ENCODE measurements around the gene OLIG1. TPM values are rescaled to one million over a fixed set of nuclear protein-coding genes. Genes with fewer than 3 reads are reported as not detected.

The OLIG1 gene
- total and polyA plus RNA-seq, 2 of the 4 experiments (the other 2 are of a cell fraction) = not detected

- Histone ChIP-seq H3K4me2 (ENCODE audit: low read depth, low read length) (no peak overlapping the region), H2BK5ac (ENCODE audit: low read depth, low read length, poor library complexity, severe bottlenecking) (no peak overlapping the region), H3K4me1 (ENCODE audit: control insufficient read depth, insufficient read depth, low read length) (no peaks in the 10 kb centered on the region), H3K9me3 (ENCODE audit: control insufficient read depth, insufficient read depth, low read length) (peaks cover 5% of the 10 kb centered on the region; the same call in 1 of the 2 replicates), H2AK9ac (replicated peaks; ENCODE audit: low read depth, low read length, poor library complexity) (no peak overlapping the region), H3K14ac (replicated peaks; ENCODE audit: low read depth, low read length) (no peak overlapping the region), H3K79me1 (ENCODE audit: low read depth in 1 of 2, low read length in 2 of 2) (no peaks in the 10 kb centered on the region), H3K27ac (ENCODE audit: insufficient read depth, low read length) (no peak overlapping the region), H3K4ac (ENCODE audit: low read depth, low read length) (no peak overlapping the region), H3K4me3 (ENCODE audit: insufficient read depth, low read depth, low read length) (no peak overlapping the region), H3K36me3 (ENCODE audit: control insufficient read depth, insufficient read depth, low read length) (no peaks in the 10 kb centered on the region), H4K91ac (ENCODE audit: insufficient read depth, low read depth, low read length) (no peak overlapping the region), H2AFZ (replicated peaks; ENCODE audit: low read length, poor library complexity) (no peak overlapping the region), H2BK120ac (ENCODE audit: low read depth, low read length) (no peak overlapping the region), H3K9ac (ENCODE audit: low read depth, low read length) (no peak overlapping the region), H3K23ac (ENCODE audit: low read depth, low read length) (no peak overlapping the region), H3K56ac (ENCODE audit: extremely low read depth, insufficient read depth, low read length) (no peak overlapping the region), H3K9me1 (ENCODE audit: insufficient read depth, low read length) (no peaks in the 10 kb centered on the region), H4K8ac (ENCODE audit: low read depth in 2 of 2, low read length in 2 of 2) (no peak overlapping the region), H4K5ac (ENCODE audit: low read depth, low read length) (no peak overlapping the region), H3K18ac (ENCODE audit: low read depth, low read length) (no peak overlapping the region), H4K20me1 (ENCODE audit: insufficient read depth, low read length) (peaks cover 3% of the 10 kb centered on the region; the same call in 1 of the 2 replicates), H2BK15ac (ENCODE audit: low read depth, low read length) (no peak overlapping the region), H3K27me3 (ENCODE audit: control insufficient read depth, insufficient read depth, low read length) (peaks cover 87% of the 10 kb centered on the region), H2BK20ac (ENCODE audit: low read depth, low read length) (no peak overlapping the region), H2AK5ac (ENCODE audit: low read depth, low read length) (no peak overlapping the region)
- CTCF ChIA-PET = no interaction called here
- TF ChIP-seq RFX5 (IDR thresholded peaks at IDR 0.05; ENCODE audit: low read depth, low read length) = no peak
- no peak for TF ChIP-seq BHLHE40 (IDR thresholded peaks at IDR 0.05; ENCODE audit: low read depth, low read length)
- dilution Hi-C loops (cut with HindIII; ENCODE audit: low sequenced_read_pairs, unreplicated experiment) (no loop called here), intact Hi-C loops (cut with micrococcal nuclease) (no loop called here), in situ Hi-C loops (cut with MboI; ENCODE audit: low sequenced_read_pairs) (no loop called here)
- no CpG with 5 or more reads among the region's 16 CpGs for WGBS, 2 experiments (ENCODE audit: extremely low coverage in 2 of 2, insufficient read length in 1 of 2)
- ATAC-seq (ENCODE audit: low read depth) (no peak), DNase-seq (no peak)
- BruUV-seq (replicated peaks) = no TSS peak
- POLR2A ChIA-PET (ENCODE audit: unreplicated experiment) = no interaction called here
These were observed 49.3 kb upstream of the OLIG1 start for GRCh38 chr21:33020558-33021100.
